Sigmoid colon (tissue), 7 donors: Measurements from ENCODE around the gene FCGBP. TPM values are rescaled to one million over a fixed set of nuclear protein-coding genes. Genes with fewer than 3 reads are reported as not detected.
A peak's percentile ranks its signal among the peaks of the same experiment; 100 is the strongest.

Source experiments
- DNase-seq: peaks from one replicate; pipeline ENCODE4 v3.0.0-alpha.2; 2019
- H3K27ac ChIP-seq, 4 donors: fragments of 200-600 bp; sonication (generic); one replicate each; pipeline ENCODE4 v1.5.1; 2016 to 2019; ENCODE audit warnings: mild to moderate bottlenecking in 1 of 4
- H3K27me3 ChIP-seq, 3 donors: fragments of 200-600 bp; sonication (generic); one replicate each; pipeline ENCODE4 v1.5.1; 2019; ENCODE audit warnings: mild to moderate bottlenecking in 1 of 3
- H3K36me3 ChIP-seq, 4 donors: fragments of 200-600 bp; sonication (generic); one replicate each; pipeline ENCODE4 v1.5.1; 2016 to 2019
- H3K4me1 ChIP-seq, 4 donors: fragments of 200-600 bp; sonication (generic); one replicate each; pipeline ENCODE4 v1.5.1; 2017 to 2019
- H3K4me3 ChIP-seq, 4 donors: fragments of 200-600 bp; sonication (generic); one replicate each; pipeline ENCODE4 v1.5.1; 2017 to 2019; ENCODE audit warnings: mild to moderate bottlenecking in 2 of 4, moderate library complexity in 1 of 4
- H3K9me3 ChIP-seq, 4 donors: fragments of 200-600 bp in 3 of 4; sonication (generic) in 3 of 4; one replicate each; pipeline versions ENCODE4 v1.5.1 to v1.6.1; 2013 to 2019
- EP300 ChIP-seq, 4 donors: sonication (generic); formaldehyde crosslinking; IDR thresholded peaks; one replicate each; pipeline ENCODE4 v1.6.1; 2017; ENCODE audit warnings: antibody characterized with exemption in 4 of 4
- POLR2A ChIP-seq, 2 donors: fragments of 450-650 bp; IDR thresholded peaks; one replicate each; pipeline ENCODE4 v1.6.1; 2016; ENCODE audit warnings: antibody characterized with exemption in 2 of 2, mild to moderate bottlenecking in 2 of 2, moderate library complexity in 2 of 2
- POLR2AphosphoS5 ChIP-seq, 4 donors: sonication (generic); formaldehyde crosslinking; IDR thresholded peaks; one replicate each; pipeline ENCODE4 v1.6.1; 2017; ENCODE audit warnings: antibody characterized with exemption in 4 of 4
- WGBS, 2 donors: extraction: QIAGEN DNeasy Blood & Tissue Kit; methylation state at CpG; one replicate each; pipeline ENCODE4 v1.1.7; 2013; 5-methylcytosine and 5-hydroxymethylcytosine counted together
- intact Hi-C: fragments of 100-400 bp; cut with DNase I; formaldehyde crosslinking; loops from one replicate; pipeline ENCODE4 v1.15.1; 2023
- polyA plus RNA-seq, 3 donors: library from polyadenylated mRNA; stranded (reverse); fragments of 200-250 nt; gene quantifications; one replicate each; pipeline ENCODE4 v1.2.3, GENCODE V29; 2013
- total RNA-seq, 4 donors: library from RNA; depleted of rRNA; stranded (reverse); fragments of >200 nt; gene quantifications; one replicate each; pipeline ENCODE4 v1.1.0, GENCODE V29; 2016
- TF ChIP-seq, protein P1 (sequence below), 4 experiments: fragments of 450-650 bp in 3 of 4; fragments of 200-600 bp in 1 of 4; IDR thresholded peaks; one replicate each; pipeline ENCODE4 v1.5.1; 2016 to 2019; ENCODE audit warnings: antibody characterized with exemption in 4 of 4, mild to moderate bottlenecking in 3 of 4, moderate library complexity in 2 of 4
- donor health status: healthy with polysubstance abuse.
- donor health status: Bipolar disorder and iron deficiency.
- donor health status: healthy.

FCGBP gene
- total and polyA plus RNA-seq, 7 donors = 7.5 to 713 (median 83.5) TPM

DNA sequence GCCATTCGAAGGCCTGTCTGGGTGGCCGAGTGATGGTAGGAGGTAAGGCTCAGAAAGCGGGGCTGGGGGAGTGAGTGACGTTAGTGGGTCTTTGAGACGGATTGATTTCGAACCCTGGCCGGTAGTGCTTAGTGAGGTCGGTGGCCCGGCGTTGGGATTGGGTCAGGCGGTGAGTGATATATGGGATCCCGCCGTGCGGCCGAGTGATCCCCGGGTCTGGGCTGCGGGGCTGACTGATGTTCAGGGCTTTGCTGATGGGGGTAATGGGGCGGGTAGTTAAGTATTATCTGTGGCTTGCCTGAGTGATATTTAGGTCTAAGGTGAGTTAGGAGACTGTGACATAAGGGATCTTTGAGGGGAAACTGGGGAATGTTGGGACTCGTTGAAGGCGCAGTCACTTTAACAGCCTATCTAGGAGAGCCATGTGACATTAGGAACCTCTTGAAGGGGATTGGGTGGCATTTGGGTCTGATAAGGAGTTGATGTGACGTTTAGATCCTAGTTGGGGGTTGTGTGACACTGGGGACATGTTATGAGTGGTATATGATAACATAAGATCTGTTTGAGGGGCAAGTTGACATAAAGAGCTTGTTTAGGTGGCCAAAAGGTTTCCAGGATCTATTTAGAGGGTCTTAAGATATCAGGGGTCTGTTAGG, 37.1 kb upstream of the FCGBP start:
- peak; percentile 70 for DNase-seq
- intact Hi-C loops = loop anchor here (1.0 to 5.0 kb wide), 3 partner anchors 26 to 419 kb away; partner anchors contain the start of genes DYRK1B and ZNF546

DNA sequence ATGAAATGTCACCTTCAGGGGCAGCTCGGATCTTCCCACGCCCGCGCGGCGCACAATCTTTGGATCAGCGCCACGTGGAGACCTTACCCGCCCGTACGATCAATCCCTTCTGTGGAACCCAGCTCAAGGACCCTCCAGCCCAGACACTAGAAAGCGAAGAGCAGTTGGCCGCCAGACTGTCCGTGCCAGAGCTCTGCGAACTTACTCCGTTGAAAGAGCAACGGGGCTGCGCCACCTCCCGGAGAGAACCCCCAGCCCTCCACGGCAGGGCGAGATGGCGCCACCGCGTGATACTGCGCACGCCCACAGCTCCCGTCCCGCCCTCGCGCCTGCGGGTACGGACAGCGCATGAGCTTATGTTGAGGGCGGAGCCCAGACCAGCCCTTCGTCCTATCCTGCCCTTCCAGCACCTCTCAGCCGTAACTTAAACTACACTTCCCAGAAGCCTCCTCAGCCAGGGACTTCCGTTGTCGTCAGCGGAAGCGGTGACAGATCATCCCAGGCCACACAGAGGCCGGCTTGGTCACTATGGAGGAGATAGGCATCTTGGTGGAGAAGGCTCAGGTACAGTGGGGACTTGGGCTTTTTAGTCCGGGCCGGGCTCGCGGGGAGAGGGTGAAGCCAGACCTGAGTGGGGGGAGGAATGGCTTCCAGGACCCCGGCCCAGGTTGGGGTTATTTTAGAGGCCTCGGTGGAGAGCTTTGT, 36.4 kb upstream of the FCGBP start, which contains the start of gene PSMC4:
PSMC4 (plus strand) TSS at position 491 of the 705 bp plus-strand sequence; CDS start at position 529, 38 bp downstream.
- peaks cover 19 to 37% (median 21%) of the 10 kb centered on the region in 4 donors for H3K36me3 ChIP-seq
- intact Hi-C loops = loop anchor here (1.0 to 5.0 kb wide), 5 partner anchors 26 to 419 kb away; partner anchors contain the start of genes DYRK1B, FBL and ZNF546
- no peaks in the 10 kb centered on the region for H3K27me3 ChIP-seq
- no peaks in the 10 kb centered on the region for H3K9me3 ChIP-seq
- peak within 1 kb of the TSS; percentile 86 to 93 (median 90) for H3K27ac ChIP-seq
- WGBS, 2 donors = 0% methylated on average over 47 of the region's 47 CpGs
- peak; percentile 99 for DNase-seq
- TF ChIP-seq EP300 (IDR thresholded peaks at IDR 0.05) (no peak), POLR2A (IDR thresholded peaks at IDR 0.05) (peak; percentile 81 to 84), POLR2AphosphoS5 (IDR thresholded peaks at IDR 0.05) (peak; percentile 85 to 96 (median 95))
- TF ChIP-seq, protein P1, sequence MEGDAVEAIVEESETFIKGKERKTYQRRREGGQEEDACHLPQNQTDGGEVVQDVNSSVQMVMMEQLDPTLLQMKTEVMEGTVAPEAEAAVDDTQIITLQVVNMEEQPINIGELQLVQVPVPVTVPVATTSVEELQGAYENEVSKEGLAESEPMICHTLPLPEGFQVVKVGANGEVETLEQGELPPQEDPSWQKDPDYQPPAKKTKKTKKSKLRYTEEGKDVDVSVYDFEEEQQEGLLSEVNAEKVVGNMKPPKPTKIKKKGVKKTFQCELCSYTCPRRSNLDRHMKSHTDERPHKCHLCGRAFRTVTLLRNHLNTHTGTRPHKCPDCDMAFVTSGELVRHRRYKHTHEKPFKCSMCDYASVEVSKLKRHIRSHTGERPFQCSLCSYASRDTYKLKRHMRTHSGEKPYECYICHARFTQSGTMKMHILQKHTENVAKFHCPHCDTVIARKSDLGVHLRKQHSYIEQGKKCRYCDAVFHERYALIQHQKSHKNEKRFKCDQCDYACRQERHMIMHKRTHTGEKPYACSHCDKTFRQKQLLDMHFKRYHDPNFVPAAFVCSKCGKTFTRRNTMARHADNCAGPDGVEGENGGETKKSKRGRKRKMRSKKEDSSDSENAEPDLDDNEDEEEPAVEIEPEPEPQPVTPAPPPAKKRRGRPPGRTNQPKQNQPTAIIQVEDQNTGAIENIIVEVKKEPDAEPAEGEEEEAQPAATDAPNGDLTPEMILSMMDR (IDR thresholded peaks at IDR 0.05) = peak; percentile 53 to 70 (median 68)
- peaks cover 0 to 23% (median 21%) of the 10 kb centered on the region in 4 donors for H3K4me1 ChIP-seq
- peak within 1 kb of the TSS; percentile 66 to 93 (median 80) for H3K4me3 ChIP-seq

More for the DNA sequence above, 37.1 kb upstream of the FCGBP start:
- H3K4me3 ChIP-seq = peak overlapping the region; percentile 66 to 93 (median 80)
- H3K27me3 ChIP-seq = no peaks in the 10 kb centered on the region
- H3K27ac ChIP-seq = peak overlapping the region; percentile 86 to 93 (median 90)
- 2 to 3% methylated on average over 21 of the region's 21 CpGs for WGBS, 2 donors
- H3K9me3 ChIP-seq = no peaks in the 10 kb centered on the region
- peaks cover 19 to 39% (median 22%) of the 10 kb centered on the region in 4 donors for H3K36me3 ChIP-seq
- H3K4me1 ChIP-seq = peaks cover 0 to 23% (median 21%) of the 10 kb centered on the region in 4 donors
- TF ChIP-seq, protein P1 (IDR thresholded peaks at IDR 0.05) = no peak
- TF ChIP-seq POLR2A (IDR thresholded peaks at IDR 0.05) = no peak
- no peak for TF ChIP-seq EP300 (IDR thresholded peaks at IDR 0.05)
- no peak for TF ChIP-seq POLR2AphosphoS5 (IDR thresholded peaks at IDR 0.05)

DNA sequence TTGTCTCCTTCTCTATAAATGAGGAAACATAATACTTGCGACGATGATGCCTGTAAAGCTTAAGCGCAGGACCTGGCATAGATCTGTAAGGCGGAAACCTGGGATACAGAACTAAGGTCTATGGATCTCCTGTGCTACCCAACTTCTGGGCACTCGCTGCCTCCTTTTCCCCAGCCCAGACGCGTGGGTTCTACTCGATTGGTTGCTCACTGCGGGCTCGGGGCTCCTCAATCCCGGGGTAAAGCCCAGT, 35.9 kb upstream of the FCGBP start:
- WGBS, 2 donors = 1 to 4% methylated on average over 11 of the region's 11 CpGs
- peak overlapping the region; percentile 86 to 93 (median 90) for H3K27ac ChIP-seq
- intact Hi-C loops = loop anchor here (1.0 to 5.0 kb wide), 4 partner anchors 124 to 418 kb away; partner anchors contain the start of genes DYRK1B and FBL
- no peak for TF ChIP-seq EP300 (IDR thresholded peaks at IDR 0.05)
- no peak for TF ChIP-seq POLR2A (IDR thresholded peaks at IDR 0.05)
- no peak for TF ChIP-seq POLR2AphosphoS5 (IDR thresholded peaks at IDR 0.05)
- TF ChIP-seq, protein P1 (IDR thresholded peaks at IDR 0.05) = no peak
- no peaks in the 10 kb centered on the region for H3K9me3 ChIP-seq
- H3K4me3 ChIP-seq = peak overlapping the region; percentile 66 to 93 (median 80)
- no peak for DNase-seq
- peaks cover 0 to 23% (median 21%) of the 10 kb centered on the region in 4 donors for H3K4me1 ChIP-seq
- H3K27me3 ChIP-seq = no peaks in the 10 kb centered on the region
- peaks cover 19 to 32% (median 21%) of the 10 kb centered on the region in 4 donors for H3K36me3 ChIP-seq

DNA sequence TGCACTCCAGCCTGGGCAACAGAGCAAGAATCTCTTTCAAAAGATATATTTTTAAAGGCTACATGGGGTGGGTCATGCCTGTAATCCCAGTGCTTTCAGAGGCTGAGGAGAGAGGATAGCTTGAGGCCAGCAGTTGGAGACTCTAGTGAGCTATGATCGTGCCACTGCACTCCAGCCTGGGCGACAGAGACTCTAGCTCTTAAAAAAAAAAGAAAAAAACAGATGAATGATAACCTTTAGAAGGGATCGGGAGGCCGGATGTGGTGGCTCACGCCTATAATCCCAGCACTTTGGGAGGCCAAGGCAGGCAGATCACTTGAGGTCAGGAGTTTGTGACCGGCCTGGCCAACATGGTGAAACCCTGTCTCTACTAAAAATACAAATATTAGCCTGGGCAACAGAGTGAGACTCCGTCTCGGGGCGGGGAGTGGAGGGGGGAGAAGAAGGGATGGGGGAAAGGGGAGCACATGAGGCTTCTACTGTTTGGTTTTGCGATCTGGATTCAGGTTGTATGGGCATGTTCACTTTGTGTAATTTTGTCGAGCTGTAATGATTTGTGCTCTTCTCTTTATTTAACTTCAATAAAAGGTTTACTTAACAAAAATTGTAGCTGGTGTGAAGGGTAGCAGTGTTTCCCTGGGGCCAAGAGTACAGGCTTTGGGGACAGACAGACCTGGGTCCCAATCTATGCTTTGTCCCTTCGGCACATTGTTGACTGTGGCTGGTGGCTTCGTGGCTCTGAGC, 35.4 kb upstream of the FCGBP start:
- intact Hi-C loops = loop anchor here (1.0 to 5.0 kb wide), 4 partner anchors 124 to 418 kb away; partner anchors contain the start of genes DYRK1B and FBL
- peak overlapping the region; percentile 86 to 93 (median 90) for H3K27ac ChIP-seq
- no peaks in the 10 kb centered on the region for H3K9me3 ChIP-seq
- H3K4me1 ChIP-seq = peaks cover 0 to 23% (median 21%) of the 10 kb centered on the region in 4 donors
- peaks cover 16 to 27% (median 20%) of the 10 kb centered on the region in 4 donors for H3K36me3 ChIP-seq
- no peaks in the 10 kb centered on the region for H3K27me3 ChIP-seq
- 63 to 69% methylated on average over 13 of the region's 13 CpGs for WGBS, 2 donors
- TF ChIP-seq EP300 (IDR thresholded peaks at IDR 0.05) (no peak), POLR2AphosphoS5 (IDR thresholded peaks at IDR 0.05) (no peak)
- TF ChIP-seq, protein P1 (IDR thresholded peaks at IDR 0.05) = no peak
- no peak for DNase-seq
- peak overlapping the region; percentile 66 to 93 (median 80) for H3K4me3 ChIP-seq
